ENCODE results near the gene LCN12. TPM values are rescaled to one million over a fixed set of nuclear protein-coding genes. Genes with fewer than 3 reads are reported as not detected.

Gene LCN12
- total RNA-seq, 4 donors from 2014 or later, result 1.8 to 8.7 (median 7.9) TPM; not detected in 1

- Histone ChIP-seq H3K27me3 (no peaks in the 10 kb centered on the region), H3K36me3 (peaks cover 0 to 74% (median 0%) of the 10 kb centered on the region in 3 donors), H3K4me3 (no peak overlapping the region), H3K27ac (no peak overlapping the region), H3K4me1 (no peaks in the 10 kb centered on the region), H3K9me3 (no peaks in the 10 kb centered on the region)
- no peak for TF ChIP-seq POLR2A (IDR thresholded peaks at IDR 0.05)
- TF ChIP-seq, protein P1, sequence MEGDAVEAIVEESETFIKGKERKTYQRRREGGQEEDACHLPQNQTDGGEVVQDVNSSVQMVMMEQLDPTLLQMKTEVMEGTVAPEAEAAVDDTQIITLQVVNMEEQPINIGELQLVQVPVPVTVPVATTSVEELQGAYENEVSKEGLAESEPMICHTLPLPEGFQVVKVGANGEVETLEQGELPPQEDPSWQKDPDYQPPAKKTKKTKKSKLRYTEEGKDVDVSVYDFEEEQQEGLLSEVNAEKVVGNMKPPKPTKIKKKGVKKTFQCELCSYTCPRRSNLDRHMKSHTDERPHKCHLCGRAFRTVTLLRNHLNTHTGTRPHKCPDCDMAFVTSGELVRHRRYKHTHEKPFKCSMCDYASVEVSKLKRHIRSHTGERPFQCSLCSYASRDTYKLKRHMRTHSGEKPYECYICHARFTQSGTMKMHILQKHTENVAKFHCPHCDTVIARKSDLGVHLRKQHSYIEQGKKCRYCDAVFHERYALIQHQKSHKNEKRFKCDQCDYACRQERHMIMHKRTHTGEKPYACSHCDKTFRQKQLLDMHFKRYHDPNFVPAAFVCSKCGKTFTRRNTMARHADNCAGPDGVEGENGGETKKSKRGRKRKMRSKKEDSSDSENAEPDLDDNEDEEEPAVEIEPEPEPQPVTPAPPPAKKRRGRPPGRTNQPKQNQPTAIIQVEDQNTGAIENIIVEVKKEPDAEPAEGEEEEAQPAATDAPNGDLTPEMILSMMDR (IDR thresholded peaks at IDR 0.05), result no peak
- DNase-seq, result no peak
Measured at GRCh38 chr9:136923881-136924280, 28.2 kb upstream of the LCN12 start.

GRCh38 chr9:136925414-136926153 lies 26.5 kb upstream of the LCN12 start:
- TF ChIP-seq, protein P1 (IDR thresholded peaks at IDR 0.05), result no peak
- TF ChIP-seq POLR2A (IDR thresholded peaks at IDR 0.05), result no peak
- Histone ChIP-seq H3K4me3 (no peak overlapping the region), H3K4me1 (no peaks in the 10 kb centered on the region), H3K27me3 (no peaks in the 10 kb centered on the region), H3K27ac (no peak overlapping the region), H3K9me3 (no peaks in the 10 kb centered on the region), H3K36me3 (peaks cover 0 to 61% (median 0%) of the 10 kb centered on the region in 3 donors)
- DNase-seq, result no peak

GRCh38 chr9:136926154-136926704 lies 25.8 kb upstream of the LCN12 start:
- H3K27ac ChIP-seq, result no peak overlapping the region
- no peak overlapping the region for H3K4me3 ChIP-seq
- no peak for DNase-seq
- TF ChIP-seq POLR2A (IDR thresholded peaks at IDR 0.05), result no peak
- TF ChIP-seq, protein P1 (IDR thresholded peaks at IDR 0.05), result peak in 1 of 6 experiments; percentile 21
- no peaks in the 10 kb centered on the region for H3K4me1 ChIP-seq
- no peaks in the 10 kb centered on the region for H3K27me3 ChIP-seq
- no peaks in the 10 kb centered on the region for H3K9me3 ChIP-seq
- H3K36me3 ChIP-seq, result peaks cover 0 to 54% (median 0%) of the 10 kb centered on the region in 3 donors

- H3K27me3 ChIP-seq, result no peaks in the 10 kb centered on the region
- no peaks in the 10 kb centered on the region for H3K9me3 ChIP-seq
- no peaks in the 10 kb centered on the region for H3K4me1 ChIP-seq
- no peak for TF ChIP-seq POLR2A (IDR thresholded peaks at IDR 0.05)
- TF ChIP-seq, protein P1 (IDR thresholded peaks at IDR 0.05), result no peak
- peaks cover 0 to 49% (median 0%) of the 10 kb centered on the region in 3 donors for H3K36me3 ChIP-seq
- DNase-seq, result no peak
- no peak overlapping the region for H3K27ac ChIP-seq
- H3K4me3 ChIP-seq, result no peak overlapping the region
Measured at GRCh38 chr9:136926749-136927148, 25.3 kb upstream of the LCN12 start.

DNA sequence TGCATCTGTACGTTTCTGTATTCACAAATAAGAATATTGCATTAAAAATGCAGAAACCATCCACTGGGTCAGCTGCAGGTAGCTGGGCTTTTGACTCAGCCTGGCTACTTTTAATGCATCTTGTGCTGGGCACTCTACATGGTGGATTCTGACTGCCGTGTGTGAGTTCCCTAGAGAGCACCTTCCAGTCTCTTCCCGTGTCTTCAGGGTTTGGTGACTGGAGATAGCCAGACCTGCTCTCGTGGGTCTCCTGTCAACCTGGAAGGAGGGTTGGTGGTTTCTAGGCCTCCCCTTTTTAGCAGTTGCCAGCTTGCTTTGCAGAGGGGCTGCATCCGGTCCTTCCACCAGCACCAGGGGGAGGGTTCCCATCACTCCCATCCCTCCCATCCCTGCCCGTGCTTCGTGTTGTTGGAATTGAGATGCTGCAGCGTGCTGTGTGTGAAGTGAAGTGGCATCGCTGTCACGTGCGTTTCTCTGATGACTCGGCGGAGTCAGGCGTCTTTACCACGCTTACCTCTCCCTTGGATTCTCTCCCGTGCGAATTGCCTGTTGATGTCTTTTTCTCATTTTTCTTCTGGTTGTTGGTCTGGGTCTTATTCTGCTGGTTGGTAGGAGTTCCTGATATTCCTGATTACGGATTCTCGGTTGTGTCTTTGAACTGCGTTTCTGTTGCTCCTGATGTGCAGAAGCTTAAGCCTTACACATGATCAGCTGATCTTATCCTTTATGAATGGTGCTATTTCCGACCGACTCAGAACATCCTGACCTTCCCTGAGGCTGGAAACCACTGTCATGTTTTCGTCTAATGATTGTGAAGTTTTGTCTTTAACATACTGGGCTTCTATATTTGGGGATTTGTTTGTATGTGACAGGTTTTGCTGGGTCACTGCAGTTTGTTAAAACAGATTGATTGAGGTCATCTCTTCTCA lies 24.5 kb upstream of the LCN12 start:
- Histone ChIP-seq H3K4me3 (no peak overlapping the region), H3K4me1 (no peaks in the 10 kb centered on the region), H3K27ac (no peak overlapping the region), H3K36me3 (peaks cover 0 to 43% (median 0%) of the 10 kb centered on the region in 3 donors), H3K27me3 (no peaks in the 10 kb centered on the region), H3K9me3 (no peaks in the 10 kb centered on the region)
- no peak for DNase-seq
- no peak for TF ChIP-seq POLR2A (IDR thresholded peaks at IDR 0.05)
- TF ChIP-seq, protein P1 (IDR thresholded peaks at IDR 0.05), result no peak

Measured in Peyer's patch (tissue), 4 donors.